Peyer's patch (tissue), 4 donors: ENCODE data around the gene IFT20. TPM values are rescaled to one million over a fixed set of nuclear protein-coding genes. Genes with fewer than 3 reads are reported as not detected.

Experiments used
- DNase-seq, 3 donors: peaks; one replicate each; pipeline ENCODE4 v3.0.0-alpha.2; 2017 to 2019
- H3K27ac ChIP-seq, 4 donors: fragments of 200-600 bp; sonication (generic); one replicate each; pipeline ENCODE4 v1.5.1; 2016 to 2019
- H3K27me3 ChIP-seq, 2 donors: fragments of 200-600 bp; sonication (generic); one replicate each; pipeline ENCODE4 v1.5.1; 2019
- H3K36me3 ChIP-seq, 3 donors: fragments of 200-600 bp; sonication (generic); one replicate each; pipeline ENCODE4 v1.5.1; 2016 to 2019
- H3K4me1 ChIP-seq, 4 donors: fragments of 200-600 bp; sonication (generic); one replicate each; pipeline ENCODE4 v1.5.1; 2016 to 2019
- H3K4me3 ChIP-seq, 4 donors: fragments of 200-600 bp; sonication (generic); 1 replicate in 3 of 4; 2 replicates in 1 of 4; pipeline ENCODE4 v1.5.1; 2016 to 2019; ENCODE audit warnings: mild to moderate bottlenecking in 1 of 4
- H3K9me3 ChIP-seq, 4 donors: fragments of 200-600 bp; sonication (generic); one replicate each; pipeline ENCODE4 v1.5.1; 2016 to 2019; ENCODE audit warnings: mild to moderate bottlenecking in 1 of 4
- POLR2A ChIP-seq, 2 donors: fragments of 450-650 bp; IDR thresholded peaks; one replicate each; pipeline ENCODE4 v1.5.1; 2017; ENCODE audit warnings: antibody characterized with exemption in 2 of 2, mild to moderate bottlenecking in 2 of 2, moderate library complexity in 2 of 2
- total RNA-seq, 4 donors: library from RNA; depleted of rRNA; stranded (reverse); fragments of >200 nt; gene quantifications; one replicate each; pipeline ENCODE4 v1.1.0, GENCODE V29; 2016
- TF ChIP-seq, protein P1 (sequence below), 6 experiments: fragments of 450-650 bp in 4 of 6; fragments of 200-600 bp in 2 of 6; sonication (generic) in 1 of 6; IDR thresholded peaks; one replicate each; pipeline ENCODE4 v1.5.1; 2017 to 2019; ENCODE audit warnings: antibody characterized with exemption in 6 of 6, mild to moderate bottlenecking in 3 of 6, moderate library complexity in 1 of 6

The IFT20 gene
- total RNA-seq, 4 donors from 2014 or later = 34.7 to 69.7 (median 62.0) TPM

DNA sequence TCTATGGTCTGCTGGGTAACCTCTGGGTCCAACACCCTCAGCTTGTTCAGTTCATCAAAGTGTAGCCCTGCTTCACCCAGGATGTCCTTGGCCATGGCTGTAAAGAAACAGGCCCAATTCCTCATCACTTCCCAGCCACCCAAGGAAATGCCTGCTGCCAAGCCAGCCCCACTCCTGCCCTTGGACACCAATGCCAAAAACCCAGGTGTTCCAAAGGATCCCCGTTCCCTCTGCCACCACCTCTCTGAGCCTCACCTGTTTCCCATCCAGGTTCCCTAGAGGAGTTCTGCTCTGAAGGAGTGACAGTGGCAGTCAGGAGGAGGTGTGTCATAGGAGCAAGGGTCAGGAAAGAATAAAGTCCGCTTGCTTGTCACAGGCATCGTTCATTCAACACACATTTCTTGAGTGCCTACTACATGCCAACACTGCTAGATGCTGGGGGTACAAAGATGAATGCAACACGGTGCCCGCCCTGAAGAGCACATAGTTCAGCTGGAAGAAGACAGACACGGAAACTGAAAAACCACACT lies 3.3 kb downstream of the IFT20 start:
- TF ChIP-seq, protein P1, sequence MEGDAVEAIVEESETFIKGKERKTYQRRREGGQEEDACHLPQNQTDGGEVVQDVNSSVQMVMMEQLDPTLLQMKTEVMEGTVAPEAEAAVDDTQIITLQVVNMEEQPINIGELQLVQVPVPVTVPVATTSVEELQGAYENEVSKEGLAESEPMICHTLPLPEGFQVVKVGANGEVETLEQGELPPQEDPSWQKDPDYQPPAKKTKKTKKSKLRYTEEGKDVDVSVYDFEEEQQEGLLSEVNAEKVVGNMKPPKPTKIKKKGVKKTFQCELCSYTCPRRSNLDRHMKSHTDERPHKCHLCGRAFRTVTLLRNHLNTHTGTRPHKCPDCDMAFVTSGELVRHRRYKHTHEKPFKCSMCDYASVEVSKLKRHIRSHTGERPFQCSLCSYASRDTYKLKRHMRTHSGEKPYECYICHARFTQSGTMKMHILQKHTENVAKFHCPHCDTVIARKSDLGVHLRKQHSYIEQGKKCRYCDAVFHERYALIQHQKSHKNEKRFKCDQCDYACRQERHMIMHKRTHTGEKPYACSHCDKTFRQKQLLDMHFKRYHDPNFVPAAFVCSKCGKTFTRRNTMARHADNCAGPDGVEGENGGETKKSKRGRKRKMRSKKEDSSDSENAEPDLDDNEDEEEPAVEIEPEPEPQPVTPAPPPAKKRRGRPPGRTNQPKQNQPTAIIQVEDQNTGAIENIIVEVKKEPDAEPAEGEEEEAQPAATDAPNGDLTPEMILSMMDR (IDR thresholded peaks at IDR 0.05) = no peak
- TF ChIP-seq POLR2A (IDR thresholded peaks at IDR 0.05) = peak in 1 of 2 donors; percentile 19
- Histone ChIP-seq H3K27me3 (no peaks in the 10 kb centered on the region), H3K9me3 (no peaks in the 10 kb centered on the region), H3K4me1 (peaks cover 0 to 26% (median 6%) of the 10 kb centered on the region in 4 donors), H3K27ac (peak overlapping the region in 2 of 4 donors; percentile 65 to 82), H3K4me3 (peak overlapping the region in 2 of 4 donors; percentile 2 to 15), H3K36me3 (peaks cover 0 to 41% (median 0%) of the 10 kb centered on the region in 3 donors)
- peak in 1 of 3 donors; percentile 79 for DNase-seq

DNA sequence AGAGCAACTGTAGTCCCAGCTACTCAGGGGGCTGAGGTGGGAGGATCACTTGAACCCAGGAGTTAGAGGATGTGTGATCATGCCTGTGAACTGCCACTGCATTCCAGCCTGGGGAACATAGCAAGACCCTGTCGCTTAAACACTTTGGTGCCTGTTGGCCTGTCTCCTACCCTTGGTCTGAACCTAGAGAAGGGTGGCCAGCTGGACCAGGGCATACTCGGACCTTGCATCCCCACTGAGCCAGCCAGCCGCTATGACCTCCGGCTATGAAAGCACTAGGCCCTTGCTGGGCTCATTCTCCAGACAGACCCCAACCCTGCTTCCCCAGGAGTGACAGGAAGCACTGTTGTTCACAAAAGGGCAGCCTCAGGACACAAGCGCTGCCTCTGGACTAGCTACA lies 4.6 kb downstream of the IFT20 start:
- H3K36me3 ChIP-seq = peaks cover 0 to 41% (median 0%) of the 10 kb centered on the region in 3 donors
- H3K9me3 ChIP-seq = no peaks in the 10 kb centered on the region
- no peak overlapping the region for H3K27ac ChIP-seq
- no peak for DNase-seq
- H3K4me3 ChIP-seq = no peak overlapping the region
- peaks cover 0 to 16% (median 2%) of the 10 kb centered on the region in 4 donors for H3K4me1 ChIP-seq
- no peaks in the 10 kb centered on the region for H3K27me3 ChIP-seq
- no peak for TF ChIP-seq POLR2A (IDR thresholded peaks at IDR 0.05)
- TF ChIP-seq, protein P1 (IDR thresholded peaks at IDR 0.05) = no peak

DNA sequence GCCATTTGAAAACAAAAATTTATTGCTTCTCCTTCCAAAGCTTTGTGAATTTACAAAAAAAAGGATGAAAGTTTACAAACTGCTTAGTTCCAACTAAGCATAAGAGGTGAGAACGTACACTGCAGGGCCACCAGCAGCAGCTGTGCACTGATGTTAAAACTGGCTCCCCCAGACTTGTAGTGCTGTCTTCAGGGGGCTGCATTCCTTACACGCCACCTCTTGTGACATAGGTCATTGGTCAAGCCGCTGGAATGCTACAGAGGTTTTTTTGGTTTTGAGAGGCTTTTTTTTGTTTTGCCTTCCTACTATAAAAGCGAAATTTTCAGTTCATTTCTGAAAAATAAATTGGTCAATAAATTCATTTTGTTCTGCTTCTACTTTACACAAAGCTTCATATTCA lies 6.9 kb downstream of the IFT20 start:
- Histone ChIP-seq H3K4me1 (peaks cover 0 to 2% (median 0%) of the 10 kb centered on the region in 4 donors), H3K27me3 (no peaks in the 10 kb centered on the region), H3K27ac (no peak overlapping the region), H3K9me3 (no peaks in the 10 kb centered on the region), H3K36me3 (peaks cover 0 to 41% (median 0%) of the 10 kb centered on the region in 3 donors), H3K4me3 (no peak overlapping the region)
- no peak for DNase-seq
- no peak for TF ChIP-seq POLR2A (IDR thresholded peaks at IDR 0.05)

DNA sequence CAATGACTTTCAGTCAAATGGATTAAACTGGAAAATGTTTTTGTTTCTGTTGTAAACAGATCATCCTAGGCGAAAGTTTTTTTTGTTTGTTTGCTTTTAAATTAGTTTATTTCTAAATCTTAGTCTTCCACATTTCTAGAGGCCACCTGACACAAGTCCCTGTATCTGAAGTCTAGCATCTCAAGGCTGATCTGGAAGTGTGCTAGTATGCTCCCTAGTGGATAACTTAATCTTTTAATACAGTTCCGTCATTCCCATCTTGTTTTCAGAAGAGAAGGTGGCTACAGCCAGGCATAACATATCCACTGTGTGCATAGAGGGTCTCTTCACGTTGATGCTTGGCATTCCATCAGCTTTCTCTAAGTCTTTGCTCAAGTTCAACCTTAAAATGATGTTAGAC lies 7.6 kb downstream of the IFT20 start:
- H3K36me3 ChIP-seq = peaks cover 0 to 41% (median 0%) of the 10 kb centered on the region in 3 donors
- H3K27me3 ChIP-seq = no peaks in the 10 kb centered on the region
- H3K4me3 ChIP-seq = no peak overlapping the region
- H3K27ac ChIP-seq = no peak overlapping the region
- TF ChIP-seq, protein P1 (IDR thresholded peaks at IDR 0.05) = no peak
- TF ChIP-seq POLR2A (IDR thresholded peaks at IDR 0.05) = no peak
- peak in 1 of 3 donors; percentile 2 for DNase-seq
- H3K9me3 ChIP-seq = no peaks in the 10 kb centered on the region
- H3K4me1 ChIP-seq = no peaks in the 10 kb centered on the region

DNA sequence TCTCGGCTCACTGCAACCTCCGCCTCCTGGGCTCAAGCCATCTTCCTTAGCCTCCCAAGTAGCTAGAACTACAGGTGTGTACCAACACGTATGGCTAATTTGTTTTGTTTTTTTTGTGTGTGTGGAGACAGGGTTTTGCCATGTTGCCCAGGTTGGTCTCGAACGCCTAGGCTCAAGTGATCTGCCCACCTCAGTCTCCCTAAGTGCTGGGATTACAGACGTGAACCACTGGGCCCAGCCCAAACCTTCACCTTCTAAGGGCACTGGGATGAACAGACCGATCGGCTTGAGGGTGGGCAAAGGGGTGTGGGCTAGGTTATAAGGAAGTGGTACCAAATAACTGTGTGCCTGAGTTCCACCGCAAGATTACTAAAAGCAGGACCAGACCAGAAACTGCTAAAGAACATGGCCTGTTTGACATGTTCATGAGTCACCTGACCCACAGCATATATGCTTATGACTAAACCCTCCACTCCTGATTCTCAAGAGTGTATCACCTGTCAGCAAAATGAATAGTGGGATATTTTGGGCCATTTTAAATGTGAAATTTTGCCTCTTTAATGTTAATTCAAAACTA lies 8.2 kb downstream of the IFT20 start:
- DNase-seq = peak in 1 of 3 donors; percentile 3
- H3K27ac ChIP-seq = no peak overlapping the region
- H3K9me3 ChIP-seq = no peaks in the 10 kb centered on the region
- H3K4me3 ChIP-seq = no peak overlapping the region
- no peaks in the 10 kb centered on the region for H3K27me3 ChIP-seq
- peaks cover 0 to 41% (median 0%) of the 10 kb centered on the region in 3 donors for H3K36me3 ChIP-seq
- TF ChIP-seq, protein P1 (IDR thresholded peaks at IDR 0.05) = no peak
- no peak for TF ChIP-seq POLR2A (IDR thresholded peaks at IDR 0.05)
- no peaks in the 10 kb centered on the region for H3K4me1 ChIP-seq

DNA sequence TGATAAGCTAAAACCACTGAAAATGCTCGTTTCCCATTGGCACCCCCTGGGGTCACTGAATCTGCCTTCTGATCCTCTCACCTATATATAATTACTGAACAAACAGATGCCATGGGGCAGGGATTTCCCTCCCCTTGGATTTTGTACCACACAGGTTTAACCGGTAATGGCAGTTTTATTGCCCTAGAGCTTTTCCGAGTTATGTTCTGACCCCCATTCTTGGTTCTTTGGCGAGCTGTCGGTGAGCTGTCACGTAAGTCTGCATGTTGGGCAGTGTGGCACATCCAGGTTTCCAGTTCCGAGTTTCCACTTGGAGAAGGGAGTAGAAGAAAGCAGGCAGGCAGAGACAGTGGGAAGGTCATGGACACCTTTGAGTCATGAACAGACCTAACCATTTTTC lies 9.2 kb downstream of the IFT20 start:
- H3K36me3 ChIP-seq = peaks cover 0 to 33% (median 0%) of the 10 kb centered on the region in 3 donors

More for the DNA sequence above, 9.2 kb downstream of the IFT20 start:
- DNase-seq = peak in 1 of 3 donors; percentile 1
- TF ChIP-seq POLR2A (IDR thresholded peaks at IDR 0.05) = no peak
- TF ChIP-seq, protein P1 (IDR thresholded peaks at IDR 0.05) = no peak
- Histone ChIP-seq H3K4me3 (no peak overlapping the region), H3K27me3 (no peaks in the 10 kb centered on the region), H3K9me3 (no peaks in the 10 kb centered on the region), H3K27ac (no peak overlapping the region), H3K4me1 (no peaks in the 10 kb centered on the region)
